ENCODE data around the gene PRELP. TPM values are rescaled to one million over a fixed set of nuclear protein-coding genes. Genes with fewer than 3 reads are reported as not detected.

Gene PRELP
- total RNA-seq, 1 experiment from 2014 or later: 0.07 TPM

GRCh38 chr1:203493901-203494300, 18.3 kb downstream of the PRELP start, which contains the start of gene OPTC:
Gene OPTC (plus strand): TSS chr1:203494153. CDS start chr1:203496006, 1,853 bp downstream.
- Histone ChIP-seq H2BK5ac (ENCODE audit: insufficient read length, low read length) (no peak within 1 kb of the TSS), H2AK5ac (ENCODE audit: insufficient read length, low read length) (no peak within 1 kb of the TSS), H3K79me2 (ENCODE audit: insufficient read depth, low read length) (no peaks in the 10 kb centered on the region), H3K79me1 (ENCODE audit: insufficient read depth, low read depth, low read length, poor library complexity, severe bottlenecking) (no peaks in the 10 kb centered on the region), H3K4me1 (ENCODE audit: insufficient read depth, low read length) (no peaks in the 10 kb centered on the region; the same call in 1 of the 2 replicates), H3K56ac (ENCODE audit: insufficient read length, low read depth, low read length) (no peak within 1 kb of the TSS), H3K4me2 (ENCODE audit: insufficient read depth, insufficient read length, low read length) (no peak within 1 kb of the TSS), H3K23me2 (ENCODE audit: insufficient read length, low read depth, low read length, poor library complexity, severe bottlenecking) (no peaks in the 10 kb centered on the region), H2BK15ac (ENCODE audit: low read depth, low read length) (no peak within 1 kb of the TSS), H3K14ac (ENCODE audit: insufficient read depth, low read length) (no peak within 1 kb of the TSS), H2BK12ac (ENCODE audit: insufficient read length, low read depth, low read length) (no peak within 1 kb of the TSS), H4K20me1 (ENCODE audit: control insufficient read depth, insufficient read depth, insufficient read length) (no peaks in the 10 kb centered on the region), H3K9me3 (ENCODE audit: control insufficient read depth, low read depth, low read length) (no peaks in the 10 kb centered on the region), H2BK120ac (ENCODE audit: low read depth, low read length, poor library complexity, severe bottlenecking) (no peak within 1 kb of the TSS), H3K27ac (ENCODE audit: insufficient read length, low read depth, low read length) (no peak within 1 kb of the TSS), H3K27me3 (ENCODE audit: insufficient read depth, low read length) (no peaks in the 10 kb centered on the region), H4K5ac (ENCODE audit: insufficient read length, low read depth, low read length) (no peak within 1 kb of the TSS), H3K23ac (ENCODE audit: insufficient read length, low read depth, low read length) (no peak within 1 kb of the TSS), H3K4ac (ENCODE audit: low read depth, low read length) (no peak within 1 kb of the TSS), H3K9ac (ENCODE audit: extremely low read depth, insufficient read length, low read length) (no peak within 1 kb of the TSS), H4K91ac (ENCODE audit: insufficient read length, low read depth, low read length) (no peak within 1 kb of the TSS), H3K18ac (ENCODE audit: insufficient read length, low read depth, low read length) (no peak within 1 kb of the TSS), H3T11ph (ENCODE audit: low read length) (no peak within 1 kb of the TSS), H4K8ac (replicated peaks; ENCODE audit: insufficient read length, low read depth, low read length) (no peak within 1 kb of the TSS), H2BK20ac (ENCODE audit: low read depth, low read length, poor library complexity, severe bottlenecking) (no peak within 1 kb of the TSS), H2AFZ (ENCODE audit: low read length) (no peak within 1 kb of the TSS)
- Mint-ChIP-seq H3K4me3 (no peak within 1 kb of the TSS; a peak in 1 of 5 replicates), H3K4me1 (peaks cover 26 to 35% of the 10 kb centered on the region in 2 experiments), H3K27me3 (ENCODE audit: low read depth) (peaks cover 12% of the 10 kb centered on the region), H3K36me3 (ENCODE audit: insufficient read depth in 1 of 3, low read depth in 3 of 3) (no peaks in the 10 kb centered on the region), H3K27ac (no peak within 1 kb of the TSS; a peak in 1 of 7 replicates), H3K9me3 (no peaks in the 10 kb centered on the region)
- WGBS (ENCODE audit: extremely low coverage, insufficient read length, low lambda C conversion rate): no CpG with 5 or more reads among the region's 5 CpGs
- no peak for DNase-seq
- no peak for TF ChIP-seq CTCF (conservative IDR thresholded peaks at IDR 0.05)

Data from H9 (cell line).